ENCODE measurements around the gene PAPOLA. TPM values are rescaled to one million over a fixed set of nuclear protein-coding genes. Genes with fewer than 3 reads are reported as not detected.

The PAPOLA gene
- total and polyA plus RNA-seq, 8 donors, result 140 to 264 (median 232) TPM

- Histone ChIP-seq H3K27me3 (no peaks in the 10 kb centered on the region), H3K36me3 (no peaks in the 10 kb centered on the region), H3K4me3 (no peak overlapping the region), H3K9me3 (no peaks in the 10 kb centered on the region), H3K27ac (no peak overlapping the region), H3K4me1 (no peaks in the 10 kb centered on the region)
- intact Hi-C loops (cut with DNase I), result no loop called here
- DNase-seq (no peak), ATAC-seq (no peak)
- no peak for TF ChIP-seq CTCF (IDR thresholded peaks at IDR 0.05)
Measured at GRCh38 chr14:96479435-96480146, 22.6 kb upstream of the PAPOLA start.

- no peak for DNase-seq
- TF ChIP-seq CTCF (IDR thresholded peaks at IDR 0.05), result no peak
Measured at GRCh38 chr14:96481731-96482314, 20.4 kb upstream of the PAPOLA start.

GRCh38 chr14:96482986-96483385 is 19.2 kb upstream of the PAPOLA start:
- no peak for TF ChIP-seq CTCF (IDR thresholded peaks at IDR 0.05)
- Histone ChIP-seq H3K4me3 (no peak overlapping the region), H3K27me3 (no peaks in the 10 kb centered on the region), H3K9me3 (no peaks in the 10 kb centered on the region), H3K36me3 (no peaks in the 10 kb centered on the region), H3K27ac (no peak overlapping the region), H3K4me1 (no peaks in the 10 kb centered on the region)
- ATAC-seq (no peak), DNase-seq (no peak)
- intact Hi-C loops (cut with DNase I), result no loop called here

More at GRCh38 chr14:96481731-96482314, 20.4 kb upstream of the PAPOLA start:
- no peak for ATAC-seq
- no peak overlapping the region for H3K27ac ChIP-seq
- H3K27me3 ChIP-seq, result no peaks in the 10 kb centered on the region
- H3K36me3 ChIP-seq, result no peaks in the 10 kb centered on the region
- H3K4me3 ChIP-seq, result no peak overlapping the region
- no peaks in the 10 kb centered on the region for H3K4me1 ChIP-seq
- H3K9me3 ChIP-seq, result no peaks in the 10 kb centered on the region
- intact Hi-C loops (cut with DNase I), result no loop called here

- Histone ChIP-seq H3K27me3 (no peaks in the 10 kb centered on the region), H3K4me3 (no peak overlapping the region), H3K9me3 (no peaks in the 10 kb centered on the region), H3K36me3 (no peaks in the 10 kb centered on the region), H3K27ac (no peak overlapping the region), H3K4me1 (no peaks in the 10 kb centered on the region)
- ATAC-seq (no peak), DNase-seq (no peak)
- intact Hi-C loops (cut with DNase I), result no loop called here
- no peak for TF ChIP-seq CTCF (IDR thresholded peaks at IDR 0.05)
Measured at GRCh38 chr14:96484399-96484798, 17.8 kb upstream of the PAPOLA start.

GRCh38 chr14:96486705-96487104 is 15.5 kb upstream of the PAPOLA start:
- no peak for TF ChIP-seq CTCF (IDR thresholded peaks at IDR 0.05)
- Histone ChIP-seq H3K27me3 (no peaks in the 10 kb centered on the region), H3K27ac (no peak overlapping the region), H3K4me3 (no peak overlapping the region), H3K9me3 (no peaks in the 10 kb centered on the region), H3K36me3 (no peaks in the 10 kb centered on the region), H3K4me1 (no peaks in the 10 kb centered on the region)
- DNase-seq (no peak), ATAC-seq (no peak)
- intact Hi-C loops (cut with DNase I), result no loop called here
